Tibial nerve (tissue), 4 donors: Measurements from ENCODE around the gene GLYAT.

ENCODE experiments used
- CTCF ChIP-seq, 5 experiments: fragments of 200-600 bp in 3 of 5; fragments of 450-650 bp in 2 of 5; sonication (generic) in 3 of 5; IDR thresholded peaks; one replicate each; pipeline ENCODE4 v1.5.1; 2016 to 2019; ENCODE audit warnings: antibody characterized with exemption in 5 of 5, mild to moderate bottlenecking in 3 of 5, moderate library complexity in 2 of 5
- EP300 ChIP-seq, 2 donors: sonication (generic); formaldehyde crosslinking; IDR thresholded peaks; one replicate each; pipeline ENCODE4 v1.6.1; 2017; ENCODE audit warnings: antibody characterized with exemption in 2 of 2, mild to moderate bottlenecking in 1 of 2
- POLR2A ChIP-seq, 2 donors: fragments of 450-650 bp; IDR thresholded peaks; one replicate each; pipeline ENCODE4 v1.6.1; 2017; ENCODE audit warnings: antibody characterized with exemption in 2 of 2, mild to moderate bottlenecking in 2 of 2, moderate library complexity in 2 of 2

DNA sequence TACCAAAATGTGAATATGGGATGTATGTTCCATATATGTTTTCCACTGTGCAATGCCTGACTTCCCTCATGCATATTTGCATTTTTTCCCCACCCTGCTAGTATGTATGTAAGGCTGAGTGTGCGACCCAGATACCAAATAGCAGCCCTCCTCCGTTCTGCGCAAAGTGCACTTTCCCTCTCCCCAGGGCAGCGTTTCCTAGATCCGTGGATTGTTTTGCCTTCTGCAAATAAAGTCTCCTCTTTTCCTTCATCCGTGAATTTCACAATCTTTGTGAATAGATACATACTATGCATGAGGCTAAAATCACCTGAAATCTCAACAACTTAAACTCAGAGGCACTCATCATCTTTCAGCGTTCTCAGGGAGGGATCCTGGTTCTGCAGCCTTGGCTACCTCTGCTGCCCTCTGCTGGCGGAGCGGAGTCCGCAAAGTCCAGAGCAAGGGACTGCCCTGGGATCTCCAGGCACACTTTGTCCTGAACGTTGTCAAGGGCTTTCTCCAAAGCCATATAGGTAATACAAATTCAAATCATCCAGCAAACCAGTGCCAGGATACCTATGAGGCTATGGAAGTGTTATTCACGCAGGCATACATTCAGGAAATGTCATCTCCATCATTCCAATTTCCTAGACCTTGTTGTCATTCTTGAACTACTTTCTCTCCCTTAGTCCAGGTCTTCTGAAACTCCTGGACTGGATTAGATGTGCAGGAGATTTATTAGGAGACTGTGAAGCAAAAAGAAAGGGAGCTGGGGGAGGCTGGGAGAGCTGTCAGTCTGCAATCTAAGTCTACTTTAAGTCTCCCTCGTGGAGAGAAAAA lies 56.2 kb downstream of the GLYAT start:
- TF ChIP-seq CTCF (IDR thresholded peaks at IDR 0.05) (peak; percentile 68 to 90 (median 86)), POLR2A (IDR thresholded peaks at IDR 0.05) (no peak), EP300 (IDR thresholded peaks at IDR 0.05) (no peak)
